ENCODE data around the gene GADD45B. TPM values are rescaled to one million over a fixed set of nuclear protein-coding genes. Genes with fewer than 3 reads are reported as not detected.
A peak's percentile ranks its signal among the peaks of the same experiment; 100 is the strongest.

Gene GADD45B, protein sequence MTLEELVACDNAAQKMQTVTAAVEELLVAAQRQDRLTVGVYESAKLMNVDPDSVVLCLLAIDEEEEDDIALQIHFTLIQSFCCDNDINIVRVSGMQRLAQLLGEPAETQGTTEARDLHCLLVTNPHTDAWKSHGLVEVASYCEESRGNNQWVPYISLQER
- 36.4 and 48.7 TPM in 2 replicates for total RNA-seq (2014; rRNA removed; shearing (Covaris generic); ENCODE audit: low replicate concordance)

DNA sequence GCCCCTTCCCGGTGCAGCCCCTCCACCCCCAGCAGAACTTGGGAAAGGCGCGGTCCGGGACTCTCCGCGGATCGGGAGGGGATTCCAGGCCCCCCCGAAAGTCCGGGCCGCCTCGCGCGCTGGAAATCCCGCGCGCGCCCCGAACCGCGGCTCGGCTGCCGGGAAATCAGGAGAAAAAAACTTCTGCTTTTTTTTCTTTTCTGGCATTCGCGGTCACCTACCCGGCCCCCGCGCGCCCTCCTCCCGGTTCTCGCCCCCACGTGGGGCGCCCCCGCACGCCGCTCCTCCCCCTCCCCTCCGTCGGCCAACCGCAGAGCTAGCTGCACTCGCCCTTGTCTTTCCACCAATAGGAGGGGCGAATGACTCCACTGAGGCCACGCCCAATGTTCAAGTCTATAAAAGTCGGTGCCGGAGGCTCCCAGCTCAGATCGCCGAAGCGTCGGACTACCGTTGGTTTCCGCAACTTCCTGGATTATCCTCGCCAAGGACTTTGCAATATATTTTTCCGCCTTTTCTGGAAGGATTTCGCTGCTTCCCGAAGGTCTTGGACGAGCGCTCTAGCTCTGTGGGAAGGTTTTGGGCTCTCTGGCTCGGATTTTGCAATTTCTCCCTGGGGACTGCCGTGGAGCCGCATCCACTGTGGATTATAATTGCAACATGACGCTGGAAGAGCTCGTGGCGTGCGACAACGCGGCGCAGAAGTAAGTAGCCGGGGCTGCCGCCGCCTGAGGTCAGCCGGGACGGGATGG, at the start of gene GADD45B:
GADD45B (plus strand) TSS at position 426 of the 749 bp plus-strand sequence; CDS start at position 658, 232 bp downstream.
- H3K4me3 ChIP-seq, result peak within 1 kb of the TSS; percentile 99
- H3K36me3 ChIP-seq, result peaks cover 19% of the 10 kb centered on the region
- no peaks in the 10 kb centered on the region for H3K27me3 ChIP-seq
- H3K9me3 ChIP-seq, result no peaks in the 10 kb centered on the region
- peak; percentile 95 for DNase-seq

DNA sequence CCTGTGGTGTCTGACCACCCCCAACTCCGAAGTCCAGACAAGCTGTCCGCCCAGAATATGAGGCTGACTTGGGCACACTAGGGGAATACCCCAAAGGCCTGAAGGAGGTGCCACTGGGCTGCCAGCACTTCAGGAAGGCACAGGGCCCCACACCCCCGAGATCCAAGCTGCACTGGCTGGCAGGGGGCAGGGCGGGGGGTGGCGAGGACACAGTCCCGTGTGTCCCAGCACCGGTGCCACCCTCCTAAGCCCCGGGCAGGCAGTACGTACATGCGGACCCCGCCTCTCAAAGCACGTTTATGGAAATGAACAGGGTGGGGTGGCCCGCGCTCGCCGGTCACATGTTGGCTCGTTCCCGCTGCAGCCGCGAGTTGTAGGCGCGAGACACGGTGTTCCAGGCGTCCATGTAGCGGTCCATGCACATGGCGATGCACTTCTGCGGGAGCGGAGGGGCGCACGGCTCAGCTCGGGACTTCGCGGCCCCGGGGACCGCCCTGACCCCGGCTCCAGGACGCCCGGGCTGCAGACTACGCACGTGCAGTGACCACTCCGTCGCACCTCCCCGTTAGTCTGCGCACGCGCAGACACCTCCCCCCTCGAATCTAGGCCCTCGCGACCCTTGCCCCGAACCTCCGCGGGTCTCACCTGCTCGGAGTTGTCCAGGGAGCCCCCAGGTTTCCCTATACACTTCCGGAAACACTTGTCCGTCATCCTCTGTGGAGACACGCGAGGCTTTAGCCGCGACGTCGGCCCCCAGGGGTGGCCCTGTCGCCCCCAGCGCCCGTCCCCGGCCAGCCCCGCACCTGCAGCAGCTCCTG, 49.1 kb upstream of the GADD45B start:
- Histone ChIP-seq H3K36me3 (peaks cover 18% of the 10 kb centered on the region), H3K4me3 (peak overlapping the region; percentile 95), H3K9me3 (no peaks in the 10 kb centered on the region), H3K27me3 (no peaks in the 10 kb centered on the region)
- DNase-seq, result peak; percentile 34

DNA sequence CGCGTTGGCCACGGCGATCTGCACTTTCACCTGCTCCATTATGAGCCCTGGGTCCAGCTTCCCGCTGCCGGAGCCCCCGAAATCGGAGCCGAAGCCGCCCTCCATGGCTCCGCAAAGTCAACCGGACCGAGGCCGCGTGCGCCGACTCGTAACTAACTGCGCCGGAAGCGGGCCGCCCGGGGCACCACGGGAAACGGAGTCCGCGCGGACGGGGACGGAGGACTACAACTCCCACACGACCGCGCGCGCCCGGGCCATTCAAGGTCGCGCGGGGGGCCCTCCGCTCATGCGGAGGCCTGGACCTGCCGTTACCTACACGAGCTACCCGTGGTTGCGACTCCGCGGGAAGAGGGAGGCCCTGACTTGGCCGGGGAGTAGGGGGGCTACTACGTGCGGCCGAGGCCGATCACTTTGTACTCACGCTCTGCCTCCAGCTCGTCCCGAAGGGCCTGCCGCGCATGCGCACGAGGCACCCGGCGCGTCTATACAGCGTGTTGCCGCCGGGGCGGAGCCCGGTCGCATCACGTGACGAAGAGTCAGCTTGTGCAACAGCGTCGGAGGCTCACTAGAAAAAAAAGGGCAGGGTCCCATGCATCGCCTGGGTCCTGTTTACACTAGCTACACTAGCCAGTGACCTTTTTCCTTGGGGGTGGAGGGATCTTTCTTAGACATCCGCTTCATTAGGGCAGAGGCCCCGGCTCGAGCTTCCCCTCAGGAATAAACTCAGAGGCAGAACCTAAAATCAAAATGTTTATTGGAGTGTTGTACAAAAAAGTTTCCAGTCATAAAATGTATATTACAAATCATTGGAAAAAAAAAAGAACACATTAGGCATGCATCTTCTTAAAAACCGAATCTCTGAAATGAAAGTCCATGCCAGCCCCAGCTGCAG, 48.3 kb upstream of the GADD45B start, which contains the start of gene TIMM13:
TIMM13 (minus strand) TSS at position 158 of the 892 bp plus-strand sequence; CDS start at position 105, 53 bp downstream.
- H3K4me3 ChIP-seq, result peak within 1 kb of the TSS; percentile 95
- DNase-seq, result peak; percentile 90
- H3K27me3 ChIP-seq, result no peaks in the 10 kb centered on the region
- H3K36me3 ChIP-seq, result peaks cover 18% of the 10 kb centered on the region
- no peaks in the 10 kb centered on the region for H3K9me3 ChIP-seq

DNA sequence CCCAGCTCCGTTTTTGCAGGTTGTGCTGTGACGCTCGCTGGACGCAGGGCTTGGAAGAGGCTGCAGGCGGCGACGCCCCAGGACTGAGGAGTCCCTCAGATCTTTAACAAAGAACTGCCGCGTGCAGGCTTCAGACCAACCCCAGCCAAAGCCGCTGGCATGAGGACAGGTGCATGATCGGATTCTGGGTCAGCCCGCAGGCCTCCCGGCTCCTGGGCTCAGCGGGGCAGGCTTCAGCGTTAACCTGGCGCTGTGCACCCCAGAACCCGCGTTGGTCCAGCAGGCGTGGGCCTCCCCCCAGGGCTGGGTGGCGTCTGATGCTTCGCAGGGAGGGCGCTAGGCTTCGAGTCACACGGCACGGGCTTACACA, 47.6 kb upstream of the GADD45B start:
- Histone ChIP-seq H3K36me3 (peaks cover 18% of the 10 kb centered on the region), H3K4me3 (no peak overlapping the region; the same call in 1 of the 2 replicates)
- peak; percentile 15 for DNase-seq

DNA sequence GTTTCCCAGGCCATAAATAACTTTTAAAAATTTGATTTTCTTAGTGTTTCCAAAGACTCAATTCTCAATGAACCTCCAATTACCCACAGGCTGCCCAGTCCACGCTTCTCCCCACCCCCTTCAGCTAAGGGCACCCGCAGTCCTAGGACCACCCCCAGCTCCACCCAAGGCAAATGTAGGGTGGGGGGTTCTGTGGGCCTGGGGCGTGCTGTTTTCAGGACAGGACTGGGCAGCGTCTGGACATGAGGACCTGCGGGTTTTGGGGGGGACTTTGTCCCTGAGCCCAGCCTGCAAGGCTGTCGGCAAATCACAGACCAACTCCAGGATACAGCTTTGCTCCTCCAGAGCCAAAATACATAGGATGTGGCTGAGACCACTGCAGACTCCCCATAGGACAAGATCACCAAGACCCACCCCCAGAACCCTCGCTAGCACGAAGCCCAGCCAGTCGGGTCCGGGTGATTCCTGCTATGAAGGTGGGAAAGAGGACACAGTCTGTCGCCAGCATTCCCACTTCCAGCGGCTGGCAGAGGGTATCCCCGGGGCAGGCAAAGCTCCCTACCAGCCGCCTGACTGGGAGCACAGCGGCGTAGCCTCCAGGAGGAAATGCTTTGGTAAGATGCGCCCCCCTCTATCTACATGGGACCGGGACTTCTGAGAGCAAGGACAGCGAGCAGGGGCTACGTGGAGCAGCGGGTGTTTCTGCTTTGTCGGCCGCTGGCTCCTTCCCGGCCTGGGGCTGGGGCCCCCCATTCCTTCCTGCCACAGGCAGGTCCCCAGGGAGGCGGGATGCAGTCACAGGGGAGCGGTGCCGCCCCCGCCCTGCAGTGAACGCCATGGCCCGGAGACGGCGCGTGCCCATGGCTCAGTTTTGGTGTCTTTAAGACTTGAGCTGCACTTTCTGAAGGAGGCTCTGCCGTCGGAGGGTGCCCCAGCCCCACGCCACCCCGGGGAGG, 46.9 kb upstream of the GADD45B start:
- Histone ChIP-seq H3K4me3 (no peak overlapping the region), H3K9me3 (no peaks in the 10 kb centered on the region), H3K36me3 (peaks cover 18% of the 10 kb centered on the region)

More for the DNA sequence above, 47.6 kb upstream of the GADD45B start:
- Histone ChIP-seq H3K9me3 (no peaks in the 10 kb centered on the region), H3K27me3 (no peaks in the 10 kb centered on the region)

DNA sequence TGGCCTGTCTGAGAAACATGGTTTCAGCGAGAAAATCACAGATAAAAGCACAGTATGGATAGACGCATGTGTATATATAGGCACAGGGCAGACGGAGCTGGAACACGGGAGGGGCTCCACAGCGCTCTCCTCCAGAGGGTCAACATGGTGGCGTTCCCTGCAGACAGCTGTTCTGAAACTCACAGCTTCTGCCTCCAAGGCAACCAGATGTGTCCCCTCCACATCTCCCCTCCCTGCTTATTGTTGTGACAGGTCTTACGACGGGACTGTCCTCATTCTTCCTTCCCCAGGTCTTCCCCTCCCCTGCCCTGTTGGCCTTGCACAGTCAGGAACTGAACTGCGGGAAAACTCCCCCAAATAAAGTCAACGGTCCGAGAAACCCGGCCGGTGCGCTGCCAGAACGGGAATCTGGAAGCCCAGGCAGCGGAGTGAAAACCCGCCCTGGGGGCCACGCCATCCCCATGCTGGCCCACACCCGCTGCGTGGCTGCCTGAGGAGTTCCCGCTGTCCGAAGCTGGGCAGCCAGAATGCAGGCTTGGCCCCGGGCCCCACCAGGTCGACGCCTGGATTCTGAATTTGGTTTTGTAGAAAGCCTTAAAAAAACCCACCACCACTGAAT, 45.9 kb upstream of the GADD45B start:
- Histone ChIP-seq H3K27me3 (no peaks in the 10 kb centered on the region), H3K36me3 (peaks cover 18% of the 10 kb centered on the region), H3K9me3 (no peaks in the 10 kb centered on the region), H3K4me3 (no peak overlapping the region)
- no peak for DNase-seq

More for the DNA sequence above, 46.9 kb upstream of the GADD45B start:
- no peaks in the 10 kb centered on the region for H3K27me3 ChIP-seq
- DNase-seq, result no peak

DNA sequence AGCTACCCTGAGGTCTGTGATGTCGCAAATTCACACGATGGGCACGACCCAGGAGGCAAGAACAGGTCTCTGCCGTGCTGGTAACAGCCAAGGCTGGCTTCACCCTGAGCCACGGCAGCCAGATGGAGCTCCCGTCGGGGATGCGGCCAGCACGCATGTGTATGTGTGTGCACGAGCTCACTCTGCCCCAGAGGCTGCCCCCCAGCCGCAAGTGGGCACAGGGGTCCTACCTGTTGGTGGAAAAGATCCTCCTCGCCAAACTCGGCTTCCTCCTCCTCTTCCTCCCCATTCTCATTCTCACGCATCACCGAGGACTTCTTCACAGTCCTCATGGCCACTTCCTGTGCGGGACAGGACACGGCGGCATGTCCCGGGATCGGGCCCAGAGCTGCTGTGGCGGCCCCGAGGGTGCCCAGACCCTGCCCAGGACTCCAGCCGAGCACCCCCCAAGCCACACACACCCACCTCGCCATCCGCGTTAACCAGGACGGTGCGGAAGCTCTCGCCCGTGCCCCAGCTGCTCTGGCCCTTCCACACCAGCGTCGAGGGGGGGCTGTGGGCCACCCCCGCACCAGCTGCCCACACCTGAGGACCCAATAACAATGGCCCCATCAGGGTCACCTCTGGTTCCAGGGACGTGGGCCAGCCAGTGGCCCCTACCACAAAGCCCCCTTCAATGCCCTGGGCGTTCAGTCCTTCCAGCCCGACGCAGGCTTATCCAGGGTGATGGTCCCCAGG, 44.4 kb upstream of the GADD45B start:
- Histone ChIP-seq H3K36me3 (peaks cover 10% of the 10 kb centered on the region), H3K9me3 (no peaks in the 10 kb centered on the region), H3K4me3 (no peak overlapping the region), H3K27me3 (no peaks in the 10 kb centered on the region)
- no peak for DNase-seq

DNA sequence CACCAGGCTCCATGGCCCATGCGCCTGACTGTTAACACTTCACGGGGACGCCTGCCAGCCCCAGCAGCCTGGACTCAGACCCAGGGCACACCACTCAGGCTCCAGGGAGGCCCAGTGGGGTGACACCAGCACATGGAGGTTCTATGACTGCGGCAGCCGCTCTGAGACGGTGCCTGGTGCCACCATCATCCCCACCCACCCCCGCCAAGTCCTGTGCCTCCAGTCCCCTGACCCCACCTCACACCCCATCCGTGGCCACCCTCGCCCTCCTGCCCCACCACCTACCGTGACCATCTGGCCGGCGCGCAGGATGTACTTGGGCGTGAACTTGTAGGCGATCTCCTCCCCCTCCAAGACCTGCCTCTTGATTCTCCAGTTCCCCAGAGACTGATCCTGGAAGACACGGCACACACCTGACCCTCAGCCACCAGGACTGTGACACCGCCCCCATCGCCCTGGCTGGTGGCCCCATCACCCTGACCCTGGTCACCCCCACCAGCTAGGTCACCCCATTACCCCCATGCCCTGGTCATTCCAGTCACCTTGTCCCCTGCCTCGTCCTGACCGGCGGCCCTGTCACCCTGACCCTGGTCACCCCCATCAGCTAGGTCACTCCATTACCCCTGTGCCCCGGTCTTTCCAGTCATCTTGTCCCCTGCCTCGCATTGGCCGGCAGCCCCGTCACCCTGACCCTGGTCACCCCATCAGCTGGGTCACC, 43.6 kb upstream of the GADD45B start:
- DNase-seq, result no peak
- no peaks in the 10 kb centered on the region for H3K9me3 ChIP-seq
- H3K4me3 ChIP-seq, result no peak overlapping the region
- H3K27me3 ChIP-seq, result no peaks in the 10 kb centered on the region
- H3K36me3 ChIP-seq, result peaks cover 8% of the 10 kb centered on the region

DNA sequence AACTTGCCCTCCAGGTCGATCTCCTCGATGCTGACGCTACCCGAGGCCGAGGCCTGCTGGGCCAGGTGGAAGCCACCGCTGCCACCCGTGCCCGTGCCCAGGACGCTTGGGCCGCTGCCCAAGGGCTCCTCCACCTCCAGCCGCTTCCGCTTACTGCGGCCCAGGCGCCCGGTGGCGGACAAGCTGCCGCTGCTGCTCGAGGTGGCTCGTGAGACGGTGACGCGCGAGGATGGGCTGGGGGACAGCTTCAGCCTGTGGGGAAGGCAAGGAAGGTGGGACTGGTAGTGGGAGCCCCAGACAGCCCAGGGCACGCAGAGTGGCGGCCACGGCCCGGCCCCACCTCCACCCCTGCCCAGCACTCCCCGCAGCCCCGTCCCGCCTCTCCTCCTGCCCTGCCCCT, 42.1 kb upstream of the GADD45B start:
- Histone ChIP-seq H3K4me3 (no peak overlapping the region), H3K27me3 (no peaks in the 10 kb centered on the region), H3K36me3 (peaks cover 19% of the 10 kb centered on the region), H3K9me3 (no peaks in the 10 kb centered on the region)
- DNase-seq, result no peak

DNA sequence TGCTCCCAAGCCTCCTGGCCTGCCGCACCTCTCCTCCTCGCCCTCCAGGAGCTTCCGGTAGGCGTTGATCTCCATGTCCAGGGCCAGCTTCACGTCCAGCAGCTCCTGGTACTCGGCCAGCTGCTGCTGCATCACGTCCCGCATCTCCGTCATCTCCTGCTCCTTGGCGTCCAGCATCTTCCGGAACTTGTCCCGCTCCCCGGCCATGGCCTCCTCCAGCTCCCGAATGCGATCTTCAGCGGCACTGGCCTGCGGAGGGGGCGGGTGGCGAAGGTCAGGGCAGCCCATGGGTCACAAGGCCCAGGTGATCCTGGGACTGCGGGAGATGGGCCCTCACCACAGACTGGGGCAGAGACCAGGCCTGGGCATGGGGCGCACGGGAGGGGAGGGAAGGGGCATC, 41.7 kb upstream of the GADD45B start:
- DNase-seq, result no peak
- Histone ChIP-seq H3K9me3 (no peaks in the 10 kb centered on the region), H3K27me3 (no peaks in the 10 kb centered on the region), H3K4me3 (no peak overlapping the region), H3K36me3 (peaks cover 19% of the 10 kb centered on the region)

DNA sequence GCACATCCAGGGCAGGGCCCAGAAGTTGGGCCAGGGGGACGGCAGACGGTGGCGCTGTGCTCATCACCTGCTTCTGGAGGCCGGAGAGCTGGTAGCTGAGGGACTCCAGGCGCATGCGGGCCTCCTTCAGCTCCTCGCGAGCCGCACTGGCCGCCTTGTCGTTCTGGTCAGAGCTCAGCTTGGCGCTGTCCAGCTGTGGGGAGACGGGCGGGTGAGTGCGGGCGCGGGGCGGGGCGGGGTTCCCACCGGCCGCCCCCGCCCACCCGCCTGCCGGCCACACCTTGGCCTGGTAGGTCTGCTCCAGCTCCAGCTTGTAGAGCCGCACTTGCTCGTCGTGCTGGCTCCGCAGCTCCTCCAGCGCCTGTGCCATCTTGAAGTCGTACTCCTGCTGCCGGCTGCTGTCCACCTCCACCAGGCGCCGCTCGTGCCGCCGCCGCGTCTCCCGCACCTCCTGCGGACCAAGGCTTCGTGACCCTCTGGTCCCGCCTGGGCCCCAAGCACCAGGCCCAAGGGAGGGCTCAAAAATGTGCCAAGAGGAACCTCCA, 41.1 kb upstream of the GADD45B start:
- H3K36me3 ChIP-seq, result peaks cover 19% of the 10 kb centered on the region

DNA sequence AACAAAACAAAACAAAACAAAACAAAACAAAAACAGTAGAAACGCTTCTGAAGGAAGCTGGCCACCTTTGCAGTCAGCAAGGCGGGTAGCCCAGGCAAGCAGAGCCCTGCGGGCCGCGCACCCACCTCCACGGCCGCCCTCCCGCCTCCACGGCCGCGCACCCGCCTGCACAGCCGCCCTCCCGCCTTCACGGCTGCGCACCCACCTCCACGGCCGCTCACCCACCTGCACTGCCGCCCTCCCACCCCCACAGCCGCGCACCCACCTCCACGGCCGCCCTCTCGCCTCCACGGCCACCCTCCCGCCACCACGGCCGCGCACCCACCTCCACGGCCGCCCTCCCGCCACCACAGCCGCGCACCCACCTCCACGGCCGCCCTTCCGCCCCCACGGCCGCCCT, 39.5 kb upstream of the GADD45B start:
- Histone ChIP-seq H3K4me3 (no peak overlapping the region), H3K9me3 (no peaks in the 10 kb centered on the region), H3K27me3 (no peaks in the 10 kb centered on the region), H3K36me3 (peaks cover 19% of the 10 kb centered on the region)
- no peak for DNase-seq

More for the DNA sequence above, 41.1 kb upstream of the GADD45B start:
- no peaks in the 10 kb centered on the region for H3K9me3 ChIP-seq
- no peaks in the 10 kb centered on the region for H3K27me3 ChIP-seq
- H3K4me3 ChIP-seq, result no peak overlapping the region
- DNase-seq, result no peak

DNA sequence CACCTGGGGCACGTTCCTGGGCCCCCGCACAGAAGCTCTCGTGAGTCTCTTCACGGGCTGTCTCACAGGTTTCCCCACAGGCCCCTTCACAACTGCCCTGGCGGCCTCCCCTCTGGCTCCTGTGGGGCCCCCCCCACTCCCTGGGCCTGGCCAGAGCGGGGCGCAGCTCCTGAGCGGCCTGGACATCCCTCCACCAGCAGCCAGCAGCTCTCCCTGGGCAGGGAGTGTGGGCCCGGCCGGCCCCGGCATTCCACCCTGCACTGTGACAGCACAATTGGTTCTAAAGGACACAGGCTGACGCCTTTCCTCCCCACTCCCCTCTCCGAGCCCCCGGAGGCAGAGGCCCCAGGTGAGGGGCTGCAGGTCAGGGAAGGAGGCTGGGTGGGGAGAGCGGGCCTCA, 39.0 kb upstream of the GADD45B start:
- Histone ChIP-seq H3K36me3 (peaks cover 18% of the 10 kb centered on the region), H3K4me3 (no peak overlapping the region), H3K9me3 (no peaks in the 10 kb centered on the region), H3K27me3 (no peaks in the 10 kb centered on the region)
- DNase-seq, result no peak

Data from MG63 (cell line).